G401.6 (cell line): ENCODE data around the gene BRF1.
"Not testable (repeated sequence)": the region's sequence is repeated elsewhere in the genome, so short reads cannot be mapped to it uniquely, and the experiment has no call there.

Experiments used
- FAIRE-seq: peaks from 2 replicates; lab custom pipeline; 2012; peaks lifted over from hg19 to GRCh38; lab: Jason Lieb, UNC

The BRF1 gene

GRCh38 chr14:105288936-105289335 is 11.9 kb downstream of the BRF1 start:
- not testable (repeated sequence) for FAIRE-seq

DNA sequence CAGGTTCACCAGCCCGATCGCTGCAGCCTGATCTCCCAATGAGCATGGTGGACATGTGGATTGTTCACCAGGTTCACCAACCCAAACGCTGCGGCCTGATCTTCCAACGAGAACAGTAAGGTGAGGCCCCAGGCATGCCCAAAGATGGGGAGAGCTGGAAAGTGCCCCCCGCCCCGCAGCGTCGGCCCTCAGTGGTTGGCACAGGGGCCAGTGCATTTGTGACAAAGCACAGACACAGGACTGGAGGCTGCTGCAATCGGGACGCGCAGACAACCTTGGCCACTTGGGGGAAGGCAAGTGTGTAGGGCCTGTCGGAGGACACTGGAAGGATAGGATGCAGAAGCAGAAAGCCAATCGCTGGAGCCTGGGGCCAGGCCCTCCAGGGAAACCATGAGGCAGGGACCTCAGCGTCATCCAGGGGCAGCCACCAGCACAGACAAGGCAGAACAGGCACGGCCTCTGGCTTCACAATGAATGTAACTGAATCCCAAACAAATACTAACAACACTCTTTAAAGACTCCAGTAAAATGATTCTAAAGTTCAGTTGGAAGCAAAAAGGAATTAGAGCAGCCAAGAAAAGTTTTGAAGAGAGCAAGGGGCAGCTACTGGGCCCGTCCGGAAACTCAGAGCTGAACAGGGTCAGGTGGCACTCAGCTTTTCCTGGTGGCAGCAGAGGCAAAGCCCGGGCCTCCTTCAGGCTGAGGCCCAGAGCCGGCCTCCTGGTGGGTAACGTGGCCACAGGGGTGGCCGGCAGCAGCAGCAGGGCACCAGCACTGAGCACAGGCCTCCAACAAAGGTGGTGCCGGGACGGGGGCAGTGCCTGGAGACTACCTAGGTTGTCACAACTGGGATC is 13.3 kb downstream of the BRF1 start:
- no peak for FAIRE-seq

GRCh38 chr14:105286759-105287144 is 14.0 kb downstream of the BRF1 start:
- FAIRE-seq: no peak

DNA sequence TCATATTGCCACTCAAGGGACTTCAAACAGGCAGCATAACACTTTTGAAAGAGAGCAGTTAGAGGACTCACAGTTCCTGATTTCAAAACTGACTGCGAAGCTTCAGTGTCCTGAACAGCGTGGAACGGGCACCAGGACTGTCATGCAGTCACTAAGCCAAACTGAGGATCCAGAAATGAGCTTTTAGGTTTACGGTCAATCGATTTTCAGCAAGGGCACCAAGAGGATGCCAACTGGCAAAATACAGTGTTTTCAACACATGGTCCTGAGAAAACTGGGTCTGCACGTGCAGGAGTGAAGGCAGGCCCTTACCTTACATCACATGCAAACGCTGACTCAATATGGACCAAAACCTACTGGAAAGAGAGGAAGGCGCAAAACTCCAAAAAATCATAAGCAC is 15.6 kb downstream of the BRF1 start:
- no peak for FAIRE-seq

DNA sequence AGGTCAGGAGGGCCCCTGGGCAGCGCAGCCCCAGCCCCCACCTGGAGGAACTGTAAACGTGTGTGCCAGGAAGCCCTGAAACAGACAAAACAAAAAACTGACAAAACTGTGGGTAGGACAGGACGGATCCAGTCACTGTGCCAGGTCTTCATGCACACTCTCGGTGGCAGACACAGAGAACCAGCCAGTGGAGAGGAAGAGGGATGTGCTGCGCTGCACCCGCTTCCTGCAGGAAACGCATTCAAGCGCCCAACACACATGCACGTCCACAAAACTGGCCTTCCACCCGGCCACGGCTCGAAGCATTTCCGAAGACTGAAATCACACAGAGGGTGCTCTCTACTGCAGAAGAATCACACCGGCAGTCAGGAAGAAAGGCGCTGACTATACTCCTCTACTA is 16.9 kb downstream of the BRF1 start:
- no peak for FAIRE-seq

DNA sequence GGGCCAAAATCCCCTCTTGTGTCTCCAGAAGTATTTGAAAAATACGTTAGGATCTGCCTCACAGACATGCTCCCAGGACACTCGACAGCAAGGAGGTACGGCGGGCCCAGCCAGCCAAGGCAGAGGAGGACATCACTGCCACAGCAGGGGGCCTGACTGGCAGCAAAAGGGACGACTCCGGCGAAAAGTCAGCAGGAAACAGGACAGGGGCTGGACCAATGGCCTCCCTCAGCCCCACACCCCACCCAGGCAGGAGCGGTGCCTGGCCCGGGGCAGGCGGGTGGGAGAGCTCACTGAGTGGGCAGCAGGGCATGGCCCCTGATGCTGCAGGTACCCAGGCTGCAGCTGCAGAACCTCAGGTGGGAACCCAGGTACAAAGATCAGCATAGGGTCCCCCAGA is 17.8 kb downstream of the BRF1 start:
- no peak for FAIRE-seq

DNA sequence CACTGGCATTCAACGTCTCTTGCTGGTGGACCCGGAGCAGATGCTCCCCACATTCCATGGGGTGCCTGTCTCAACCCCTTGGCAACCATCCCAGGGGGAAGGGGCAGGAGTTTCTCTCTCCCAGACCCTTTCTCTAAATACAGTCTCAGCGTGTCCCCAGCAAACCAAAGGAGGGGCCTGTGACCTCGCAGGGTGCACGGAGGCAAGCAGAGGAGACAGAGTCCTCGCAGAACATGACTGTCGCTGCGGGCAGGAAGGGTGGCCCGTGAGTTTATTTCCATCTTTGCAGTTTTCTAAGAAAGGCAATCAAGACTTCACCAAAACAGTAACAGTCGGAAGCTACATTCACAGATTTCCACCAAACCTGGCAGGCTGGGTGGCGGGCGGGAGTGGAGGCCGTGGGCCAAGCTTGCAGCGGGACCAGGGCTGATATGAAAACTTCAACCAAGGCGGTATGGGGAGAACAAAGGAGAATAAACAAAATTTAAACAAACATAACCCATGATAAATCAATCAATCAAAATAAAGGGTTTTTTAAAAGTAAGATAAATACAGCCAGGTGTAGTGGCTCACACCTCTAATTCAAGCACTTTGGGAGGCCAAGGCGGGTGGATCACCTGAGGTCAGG is 18.6 kb downstream of the BRF1 start:
- FAIRE-seq: no peak

GRCh38 chr14:105281371-105282097 is 19.3 kb downstream of the BRF1 start:
- FAIRE-seq: peak; percentile 96

DNA sequence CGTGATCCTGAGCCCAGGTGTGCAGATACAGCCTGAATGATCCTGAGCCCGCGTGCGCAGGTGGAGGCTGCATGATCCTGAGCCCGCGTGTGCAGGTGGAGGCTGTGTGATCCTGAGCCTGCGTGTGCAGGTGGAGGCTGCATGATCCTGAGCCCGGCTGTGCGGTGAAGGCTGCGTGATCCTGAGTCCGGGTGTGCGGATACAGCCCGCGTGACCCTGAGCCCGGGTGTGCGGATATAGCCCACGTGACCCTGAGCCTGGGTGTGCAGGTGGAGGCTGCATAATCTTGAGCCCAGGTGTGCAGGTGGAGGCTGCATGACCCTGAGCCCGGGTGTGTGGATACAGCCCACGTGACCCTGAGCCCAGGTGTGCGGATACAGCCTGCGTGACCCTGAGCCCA is 20.3 kb downstream of the BRF1 start:
- FAIRE-seq: no peak

GRCh38 chr14:105279642-105280361 is 21.0 kb downstream of the BRF1 start:
- FAIRE-seq: no peak

DNA sequence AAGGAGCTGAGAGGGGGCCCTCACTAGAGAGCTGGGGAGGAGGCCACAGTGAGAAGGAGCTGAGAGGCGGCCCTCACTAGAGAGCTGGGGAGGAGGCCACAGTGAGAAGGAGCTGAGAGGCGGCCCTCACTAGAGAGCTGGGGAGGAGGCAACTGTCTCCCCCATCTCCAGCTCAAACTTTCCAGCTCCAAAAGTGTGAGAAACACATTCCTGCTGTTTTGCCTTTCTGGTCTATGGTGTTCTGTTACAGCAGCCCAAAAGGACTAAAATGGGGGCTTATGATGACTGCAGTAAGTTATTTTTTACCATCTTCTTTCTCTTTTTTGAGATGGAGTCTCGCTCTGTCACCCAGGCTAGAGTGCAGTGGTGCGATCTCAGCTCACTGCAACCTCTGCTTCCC is 23.4 kb downstream of the BRF1 start:
- not testable (repeated sequence) for FAIRE-seq

DNA sequence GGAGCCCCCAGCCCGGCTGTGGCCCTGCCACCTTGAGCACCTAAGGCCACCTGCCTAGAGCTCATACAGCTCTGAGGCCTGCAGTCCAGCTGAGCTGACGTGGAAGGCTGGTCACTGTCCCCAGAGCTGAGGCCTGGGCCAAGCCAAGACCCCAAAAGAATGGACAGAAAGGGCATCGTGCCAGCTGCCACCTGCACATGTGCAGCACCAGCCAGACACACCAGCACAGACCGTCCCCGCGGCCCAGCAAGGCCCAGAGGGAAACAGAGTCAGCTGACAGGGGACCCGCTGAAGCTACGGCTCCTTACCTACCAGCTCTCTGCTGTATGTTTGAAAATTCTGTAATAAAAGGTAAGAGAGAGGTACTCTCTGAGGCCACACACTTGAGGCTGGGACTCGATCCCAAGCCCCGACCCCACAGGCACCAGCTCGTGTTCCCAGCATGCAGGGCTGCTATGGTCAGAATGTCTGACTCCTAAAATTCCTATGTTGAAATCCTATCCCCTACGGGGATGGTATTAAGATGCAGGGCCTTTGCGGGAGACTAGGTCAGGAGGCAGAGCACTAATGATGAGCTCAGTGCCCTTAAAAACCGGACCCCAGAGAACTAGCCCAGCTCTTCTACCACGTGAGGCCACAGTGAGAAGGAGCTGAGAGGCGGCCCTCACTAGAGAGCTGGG is 25.4 kb downstream of the BRF1 start:
- FAIRE-seq: no peak

- no peak for FAIRE-seq
Measured at GRCh38 chr14:105274637-105275036, 26.2 kb downstream of the BRF1 start.

GRCh38 chr14:105273062-105273461 is 27.7 kb downstream of the BRF1 start:
- FAIRE-seq: no peak

- no peak for FAIRE-seq
Measured at GRCh38 chr14:105272623-105273022, 28.2 kb downstream of the BRF1 start.

GRCh38 chr14:105271224-105271890 is 29.4 kb downstream of the BRF1 start:
- FAIRE-seq: no peak

GRCh38 chr14:105269405-105269804 is 31.4 kb downstream of the BRF1 start:
- FAIRE-seq: no peak

DNA sequence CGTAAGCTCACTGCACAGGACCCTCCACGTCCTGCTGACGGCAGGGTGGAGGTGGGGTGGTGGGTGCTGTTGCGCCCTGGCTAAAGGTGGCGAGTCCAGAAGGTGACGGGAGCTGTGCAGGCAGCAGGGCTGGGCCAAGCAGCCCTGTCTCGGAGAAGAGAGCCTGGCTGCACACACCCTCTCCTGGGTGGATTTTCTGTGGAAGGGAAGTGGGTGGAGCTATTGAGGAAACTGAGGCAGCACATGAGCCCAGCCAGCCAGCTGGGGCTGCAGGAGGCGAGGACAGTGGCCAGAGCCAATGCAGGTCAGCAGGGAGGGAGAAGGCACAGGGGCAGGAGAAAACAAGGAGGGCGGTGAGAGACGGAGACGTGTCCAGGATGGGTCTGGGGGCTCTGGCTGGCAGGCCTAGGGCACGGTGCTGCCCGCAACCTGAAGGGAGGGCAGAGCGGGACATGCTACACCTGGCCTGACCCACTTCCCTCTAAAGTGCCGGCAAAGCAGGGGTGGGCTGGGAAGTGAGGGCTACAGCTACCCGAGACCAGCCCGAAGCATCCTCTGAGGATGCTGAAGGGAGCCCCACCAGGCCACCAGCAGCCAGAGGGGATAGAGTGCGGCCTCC is 32.0 kb downstream of the BRF1 start:
- no peak for FAIRE-seq

DNA sequence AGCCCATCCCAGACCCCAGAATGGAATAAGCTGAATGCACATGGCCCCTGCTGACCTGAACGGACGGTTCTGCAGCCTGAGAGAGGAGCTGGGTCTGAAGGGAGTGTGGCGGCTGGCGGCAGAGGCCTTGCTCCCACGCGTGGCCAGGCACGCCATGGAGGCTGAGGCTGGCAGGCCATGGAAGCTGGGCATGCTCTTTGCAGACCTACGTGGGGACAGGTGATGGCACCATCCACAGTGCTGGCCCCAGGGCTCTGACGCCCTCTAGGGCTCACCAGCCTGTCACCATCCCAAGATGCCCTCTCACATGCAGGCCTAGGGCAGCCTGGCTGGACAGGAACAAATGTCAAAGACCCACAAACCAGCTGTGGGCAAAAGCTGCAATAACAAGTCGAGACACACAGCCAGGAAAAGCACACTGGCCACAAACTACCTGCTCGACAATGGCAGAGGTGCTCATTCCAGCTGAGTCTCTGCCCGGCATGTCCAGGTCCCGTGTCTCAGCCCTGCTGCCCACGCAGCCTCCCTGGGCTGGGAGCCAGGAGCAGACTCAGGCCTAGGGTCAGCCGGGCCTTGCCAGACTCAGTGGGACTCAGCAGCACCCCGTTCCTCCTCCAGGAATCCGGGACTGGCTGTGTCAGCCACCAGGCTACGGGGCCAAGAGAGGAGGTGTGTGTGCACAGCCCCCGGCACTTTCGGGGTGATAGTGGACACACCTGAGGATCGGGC is 32.8 kb downstream of the BRF1 start:
- FAIRE-seq: no peak

DNA sequence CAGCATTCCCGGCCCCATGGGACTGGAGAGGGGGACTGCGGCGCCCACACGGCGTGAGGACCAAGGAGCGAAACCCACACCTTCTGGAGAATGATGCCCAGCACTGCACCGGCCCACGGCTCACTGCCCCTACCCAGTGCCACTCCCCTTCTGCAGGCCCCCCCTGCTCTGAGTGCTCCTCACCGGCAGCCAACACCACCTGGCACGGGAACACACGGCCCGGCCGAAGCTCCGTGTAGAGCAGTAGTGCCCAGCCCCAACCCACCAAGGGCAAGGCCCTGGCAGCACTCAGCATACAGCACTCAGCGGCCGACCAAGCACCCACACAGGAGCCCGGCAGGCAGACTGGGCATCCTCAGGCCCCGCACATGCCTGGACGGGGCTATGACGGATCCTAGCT is 39.0 kb downstream of the BRF1 start:
- no peak for FAIRE-seq
